H1 (cell line): ENCODE data around the gene RIPOR3. TPM values are rescaled to one million over a fixed set of nuclear protein-coding genes. Genes with fewer than 3 reads are reported as not detected.

Experiments
- CTCF ChIA-PET: fragments of 300-600 bp; sonication (Branson Sonifier 250); formaldehyde crosslinking; loops from one replicate; lab custom pipeline; 2021; ENCODE audit not compliant: partially characterized antibody; lab: Charles Lee
- POLR2A ChIA-PET: fragments of 300-600 bp; sonication (Branson Sonifier 250); formaldehyde crosslinking; loops from one replicate; lab custom pipeline; 2021; ENCODE audit warnings: inconsistent platforms; ENCODE audit not compliant: partially characterized antibody; lab: Charles Lee
- DNase-seq, 2 experiments: peaks; one replicate each; pipeline versions ENCODE4 v3.0.0 to v3.0.0-alpha.2; 2010 to 2022; ENCODE audit warnings: low spot score in 2 of 2, low read depth in 1 of 2, mixed read lengths in 1 of 2
- FAIRE-seq: peaks from 2 replicates; lab custom pipeline; 2011; peaks lifted over from hg19 to GRCh38; lab: Jason Lieb, UNC
- H2AFZ ChIP-seq: 2 replicates; pipeline ENCODE4 v1.8.1; 2012; ENCODE audit warnings: low read length, inconsistent platforms
- H2AK5ac ChIP-seq: 2 replicates; pipeline ENCODE4 v1.6.1; 2013; ENCODE audit warnings: low read depth, low read length
- H2BK120ac ChIP-seq: replicated peaks from 2 replicates; pipeline ENCODE3; 2013; ENCODE audit warnings: low read depth, low read length, inconsistent platforms
- H2BK12ac ChIP-seq: 2 replicates; pipeline ENCODE4 v1.6.1; 2013; ENCODE audit warnings: low read depth, low read length
- H2BK15ac ChIP-seq: 2 replicates; pipeline ENCODE4 v1.6.1; 2013; ENCODE audit warnings: low read length
- H2BK20ac ChIP-seq: 2 replicates; pipeline ENCODE4 v1.6.1; 2013; ENCODE audit warnings: low read length
- H2BK5ac ChIP-seq: 2 replicates; pipeline ENCODE4 v1.6.1; 2013; ENCODE audit warnings: low read depth, low read length
- H3K14ac ChIP-seq: 2 replicates; pipeline ENCODE4 v1.6.1; 2013; ENCODE audit warnings: inconsistent platforms; ENCODE audit not compliant: insufficient read length
- H3K18ac ChIP-seq: 2 replicates; pipeline ENCODE4 v1.6.1; 2013; ENCODE audit warnings: low read length; ENCODE audit errors: extremely low read depth
- H3K23ac ChIP-seq: 2 replicates; pipeline ENCODE4 v1.6.1; 2013; ENCODE audit warnings: inconsistent platforms; ENCODE audit not compliant: insufficient read length
- H3K23me2 ChIP-seq: 2 replicates; pipeline ENCODE4 v1.6.1; 2013; ENCODE audit warnings: low read depth, low read length
- H3K27ac ChIP-seq: 2 replicates; pipeline ENCODE4 v1.6.1; 2011; ENCODE audit warnings: low read depth, low read length, inconsistent platforms
- H3K27me3 ChIP-seq, 4 experiments: replicated peaks in 1 of 4; 1 replicate in 1 of 4; 2 replicates in 3 of 4; pipeline versions ENCODE4 v1.6.1 to v1.8.1; 2011 to 2013; ENCODE audit warnings: low read length in 3 of 4, mild to moderate bottlenecking in 3 of 4, inconsistent platforms in 2 of 4, mixed read lengths in 2 of 4, moderate library complexity in 1 of 4; ENCODE audit not compliant: control insufficient read depth in 3 of 4, insufficient read depth in 3 of 4; ENCODE audit errors: extremely low read depth in 1 of 4
- H3K36me3 ChIP-seq, 4 experiments: 2 replicates each; pipeline versions ENCODE4 v1.6.1 to v1.8.1; 2011 to 2013; ENCODE audit warnings: mild to moderate bottlenecking in 4 of 4, low read length in 3 of 4, moderate library complexity in 2 of 4, control low read depth in 1 of 4, inconsistent platforms in 1 of 4; ENCODE audit not compliant: insufficient read depth in 4 of 4, control insufficient read depth in 2 of 4
- H3K4ac ChIP-seq: replicated peaks from 2 replicates; pipeline ENCODE3; 2013; ENCODE audit warnings: low read length, low read depth, mixed read lengths, inconsistent platforms; ENCODE audit not compliant: insufficient read length
- H3K4me1 ChIP-seq, 4 experiments: replicated peaks in 1 of 4; 1 replicate in 1 of 4; 2 replicates in 3 of 4; pipeline versions ENCODE4 v1.6.1 to v1.8.1; 2011 to 2013; ENCODE audit warnings: low read length in 3 of 4, inconsistent platforms in 2 of 4, mixed read lengths in 1 of 4; ENCODE audit not compliant: insufficient read depth in 4 of 4, control insufficient read depth in 3 of 4
- H3K4me2 ChIP-seq, 2 experiments: 2 replicates each; pipeline versions ENCODE4 v1.6.1 to v1.8.1; 2011 to 2013; ENCODE audit warnings: low read depth in 2 of 2, low read length in 2 of 2, control low read depth in 1 of 2, inconsistent platforms in 1 of 2, mild to moderate bottlenecking in 1 of 2; ENCODE audit not compliant: insufficient read depth in 1 of 2
- H3K4me3 ChIP-seq, 4 experiments: fragments of 200-600, 300-600 bp in 1 of 4; sonication (generic), shearing (Covaris generic), sonication (Bioruptor Twin) in 1 of 4; 2 replicates each; pipeline versions ENCODE4 v1.5.1 to v1.8.1; 2011 to 2016; ENCODE audit warnings: low read length in 4 of 4, low read depth in 3 of 4, control low read depth in 2 of 4, inconsistent platforms in 2 of 4, mild to moderate bottlenecking in 2 of 4, mixed read lengths in 1 of 4, moderate library complexity in 1 of 4; ENCODE audit not compliant: insufficient read depth in 2 of 4; ENCODE audit errors: extremely low read depth in 1 of 4
- H3K56ac ChIP-seq: replicated peaks from 2 replicates; pipeline ENCODE3; 2013; ENCODE audit warnings: low read depth, mild to moderate bottlenecking, mixed read lengths, low read length, inconsistent platforms; ENCODE audit not compliant: insufficient read length
- H3K79me1 ChIP-seq: 2 replicates; pipeline ENCODE4 v1.6.1; 2013; ENCODE audit warnings: low read depth, low read length, control low read depth
- H3K79me2 ChIP-seq, 2 experiments: 2 replicates each; pipeline versions ENCODE4 v1.6.1 to v1.8.1; 2012 to 2013; ENCODE audit warnings: low read length in 2 of 2, mild to moderate bottlenecking in 2 of 2, inconsistent platforms in 1 of 2; ENCODE audit not compliant: insufficient read depth in 2 of 2, control insufficient read depth in 1 of 2
- H3K9ac ChIP-seq, 4 experiments: replicated peaks in 1 of 4; 1 replicate in 1 of 4; 2 replicates in 3 of 4; pipeline versions ENCODE4 v1.6.1 to v1.8.1; 2011 to 2013; ENCODE audit warnings: low read depth in 3 of 4, low read length in 3 of 4, control low read depth in 2 of 4, mild to moderate bottlenecking in 2 of 4, moderate library complexity in 2 of 4, inconsistent platforms in 1 of 4; ENCODE audit errors: extremely low read depth in 1 of 4
- H3K9me3 ChIP-seq, 2 experiments: 2 replicates each; pipeline versions ENCODE4 v1.6.1 to v1.8.1; 2012 to 2013; ENCODE audit warnings: mild to moderate bottlenecking in 2 of 2, moderate library complexity in 2 of 2, control low read depth in 1 of 2, inconsistent platforms in 1 of 2, low read depth in 1 of 2, low read length in 1 of 2, mixed read lengths in 1 of 2; ENCODE audit not compliant: insufficient read depth in 2 of 2
- H4K20me1 ChIP-seq, 2 experiments: replicated peaks in 1 of 2; 2 replicates each; pipeline versions ENCODE3 to v1.8.1; 2011 to 2013; ENCODE audit warnings: inconsistent platforms in 2 of 2, low read length in 2 of 2, mild to moderate bottlenecking in 1 of 2; ENCODE audit not compliant: insufficient read depth in 2 of 2, control insufficient read depth in 1 of 2
- H4K5ac ChIP-seq: 2 replicates; pipeline ENCODE4 v1.6.1; 2013; ENCODE audit warnings: low read length, low read depth, mixed read lengths, inconsistent platforms; ENCODE audit not compliant: insufficient read length
- H4K8ac ChIP-seq: 2 replicates; pipeline ENCODE4 v1.8.0; 2013; ENCODE audit warnings: mild to moderate bottlenecking, moderate library complexity, low read length, inconsistent platforms; ENCODE audit not compliant: insufficient read depth; ENCODE audit errors: extremely low read depth
- H4K91ac ChIP-seq: replicated peaks from 2 replicates; pipeline ENCODE3; 2013; ENCODE audit warnings: low read length, mixed read lengths, inconsistent platforms; ENCODE audit not compliant: insufficient read length
- CHD1 ChIP-seq: IDR thresholded peaks from 2 replicates; pipeline ENCODE4 v1.6.1; 2012; ENCODE audit warnings: low read depth, low read length, improper control_type of control experiment
- CREB1 ChIP-seq: IDR thresholded peaks from 2 replicates; pipeline ENCODE4 v1.6.1; 2012; ENCODE audit warnings: inconsistent platforms
- CTBP2 ChIP-seq: IDR thresholded peaks from 2 replicates; pipeline ENCODE4 v1.7.0; 2011; ENCODE audit warnings: borderline replicate concordance, mild to moderate bottlenecking, moderate library complexity, mixed read lengths, low read length; ENCODE audit not compliant: insufficient read depth, insufficient read length
- CTCF ChIP-seq, 3 experiments: IDR thresholded peaks; 1 replicate in 2 of 3; 2 replicates in 1 of 3; pipeline versions ENCODE4 v1.5.1 to v1.6.1; 2011; ENCODE audit warnings: low read length in 3 of 3, mild to moderate bottlenecking in 3 of 3, inconsistent platforms in 2 of 3, low read depth in 1 of 3, moderate library complexity in 1 of 3; ENCODE audit not compliant: insufficient read depth in 1 of 3; ENCODE audit errors: control extremely low read depth in 1 of 3
- EZH2 ChIP-seq: fragments of 200-600 bp; sonication (generic); IDR thresholded peaks from 2 replicates; pipeline ENCODE4 v1.7.1; 2012; ENCODE audit warnings: low read depth, mild to moderate bottlenecking, moderate library complexity, low read length, inconsistent platforms; ENCODE audit not compliant: severe bottlenecking
- JUN ChIP-seq: IDR thresholded peaks from 2 replicates; pipeline ENCODE4 v1.6.1; 2011; ENCODE audit warnings: low read depth, mild to moderate bottlenecking, improper control_type of control experiment, low read length
- JUND ChIP-seq: IDR thresholded peaks from 2 replicates; pipeline ENCODE4 v1.6.1; 2011; ENCODE audit warnings: mild to moderate bottlenecking, improper control_type of control experiment, low read length
- NANOG ChIP-seq: IDR thresholded peaks from 2 replicates; pipeline ENCODE4 v1.6.1; 2011; ENCODE audit warnings: low read length, low read depth, mild to moderate bottlenecking, inconsistent platforms; ENCODE audit not compliant: insufficient read depth, poor library complexity, severe bottlenecking
- SIRT6 ChIP-seq: IDR thresholded peaks from one replicate; pipeline ENCODE4 v1.7.1; 2012; ENCODE audit warnings: low read length, inconsistent platforms
- YY1 ChIP-seq: IDR thresholded peaks from 2 replicates; pipeline ENCODE4 v1.6.1; 2011; ENCODE audit warnings: low read depth, mild to moderate bottlenecking, low read length
- WGBS, 2 experiments: shearing (Covaris generic) in 1 of 2; methylation state at CpG; one replicate each; pipeline versions ENCODE4 v1.1.6 to v1.1.7; 2013 to 2015; ENCODE audit warnings: low lambda C conversion rate in 2 of 2, mixed read lengths in 2 of 2, inconsistent platforms in 1 of 2, low coverage in 1 of 2, missing lambda C conversion rate in 1 of 2; ENCODE audit not compliant: insufficient replicate concordance in 2 of 2, insufficient coverage in 1 of 2, insufficient read length in 1 of 2; ENCODE audit errors: extremely low coverage in 1 of 2, missing lambda C conversion rate in 1 of 2; 5-methylcytosine and 5-hydroxymethylcytosine counted together
- polyA plus RNA-seq, 7 experiments: library from polyadenylated mRNA; depleted of rRNA in 3 of 7; stranded (reverse) in 5 of 7; unstranded in 2 of 7; fragments of >200 nt in 5 of 7; fragments of 200-250 nt in 2 of 7; gene quantifications; 1 replicate in 5 of 7; 2 replicates in 1 of 7; 4 replicates in 1 of 7; pipeline versions ENCODE4 v1.2.1 to v1.2.3, GENCODE V29; 2011 to 2013; ENCODE audit warnings: missing spikeins in 2 of 7, mixed read lengths in 2 of 7
- total RNA-seq: library from RNA; stranded (reverse); fragmentation: NEBNext Ultra II Directional; extraction: Animal tissue kit (Norgen Biotek cat#: 25700); gene quantifications from 2 replicates; pipeline ENCODE4 v1.2.1, GENCODE V29; 2021
- TF ChIP-seq, protein P1 (sequence below): IDR thresholded peaks from 2 replicates; pipeline ENCODE4 v1.6.1; 2011; ENCODE audit warnings: low read depth, mild to moderate bottlenecking, low read length; ENCODE audit not compliant: insufficient read depth

Gene RIPOR3
- total and polyA plus RNA-seq, 2 of the 8 experiments (the other 6 are each of a cell fraction or from before 2014, with no cell fraction given), result 3.6 to 4.5 TPM

- Histone ChIP-seq H2BK120ac (no peak overlapping the region), H3K27me3 (no peaks in the 10 kb centered on the region), H2BK5ac (no peak overlapping the region), H3K4me2 (no peak overlapping the region), H3K14ac (no peak overlapping the region), H2AFZ (no peak overlapping the region), H3K56ac (no peak overlapping the region), H3K4me3 (no peak overlapping the region), H3K79me2 (no peaks in the 10 kb centered on the region), H3K9ac (no peak overlapping the region), H3K36me3 (peaks cover 2 to 19% (median 12%) of the 10 kb centered on the region in 4 experiments; a peak in 5 of 8 replicates), H3K23ac (no peak overlapping the region), H3K4ac (no peak overlapping the region), H2AK5ac (no peak overlapping the region), H4K20me1 (peaks cover 0 to 3% of the 10 kb centered on the region in 2 experiments), H3K23me2 (no peaks in the 10 kb centered on the region), H3K27ac (no peak overlapping the region), H3K18ac (no peak overlapping the region), H3K79me1 (no peaks in the 10 kb centered on the region), H4K8ac (no peak overlapping the region), H2BK15ac (no peak overlapping the region), H4K91ac (no peak overlapping the region), H2BK12ac (no peak overlapping the region), H3K9me3 (no peaks in the 10 kb centered on the region), H2BK20ac (no peak overlapping the region), H3K4me1 (no peaks in the 10 kb centered on the region), H4K5ac (no peak overlapping the region)
- CTCF ChIA-PET, result interaction anchor here (0.7 to 5.1 kb wide), 8 partner anchors 8 to 246 kb away, joined by 3 to 36 read pairs (median 6); no protein-coding TSS in a partner anchor
- DNase-seq (no peak), FAIRE-seq (no peak)
- POLR2A ChIA-PET, result no interaction called here
- 87% methylated on average over 9 of the region's 9 CpGs; no CpG with 5 or more reads in 1 of the 2 experiments for WGBS, 2 experiments
- TF ChIP-seq CHD1, result no peak
- no peak for TF ChIP-seq CTCF (IDR thresholded peaks at IDR 0.05; ENCODE audit: control extremely low read depth in 1 of 3, insufficient read depth in 1 of 3, low read depth in 1 of 3, low read length in 3 of 3)
- TF ChIP-seq, protein P1, sequence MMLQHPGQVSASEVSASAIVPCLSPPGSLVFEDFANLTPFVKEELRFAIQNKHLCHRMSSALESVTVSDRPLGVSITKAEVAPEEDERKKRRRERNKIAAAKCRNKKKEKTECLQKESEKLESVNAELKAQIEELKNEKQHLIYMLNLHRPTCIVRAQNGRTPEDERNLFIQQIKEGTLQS, result no peak
- no peak for TF ChIP-seq JUN
- no peak for TF ChIP-seq NANOG
- no peak for TF ChIP-seq YY1
- TF ChIP-seq SIRT6, result no peak
- TF ChIP-seq EZH2, result no peak
- TF ChIP-seq CTBP2, result no peak
- no peak for TF ChIP-seq CREB1
- TF ChIP-seq JUND, result no peak
These were observed 105.7 kb downstream of the RIPOR3 start for GRCh38 chr20:50585678-50586077.
